ENCODE results near the gene CREB3.

GRCh38 chr9:35691757-35692301 is 40.6 kb upstream of the CREB3 start:
- TF ChIP-seq CTCF (IDR thresholded peaks at IDR 0.05) (no peak), POLR2AphosphoS5 (IDR thresholded peaks at IDR 0.05) (no peak)

Measured in breast epithelium (tissue), 3 donors.